H9 (cell line): Measurements from ENCODE around the gene C1orf94. TPM values are rescaled to one million over a fixed set of nuclear protein-coding genes. Genes with fewer than 3 reads are reported as not detected.

Experiments
- DNase-seq: peaks from one replicate; pipeline ENCODE4 v3.0.0-alpha.2; 2017
- H2AFZ ChIP-seq: one replicate; pipeline ENCODE4 v1.6.1; 2013; ENCODE audit warnings: mild to moderate bottlenecking, low read length, control low read depth, moderate library complexity
- H2AK5ac ChIP-seq: 2 replicates; pipeline ENCODE4 v1.6.1; 2013; ENCODE audit warnings: low read length, control low read depth, mixed read lengths; ENCODE audit not compliant: insufficient read length
- H2BK120ac ChIP-seq: one replicate; pipeline ENCODE4 v1.6.1; 2013; ENCODE audit warnings: low read depth, mild to moderate bottlenecking, low read length, control low read depth, inconsistent platforms; ENCODE audit not compliant: poor library complexity, severe bottlenecking
- H2BK12ac ChIP-seq: 2 replicates; pipeline ENCODE4 v1.6.1; 2013; ENCODE audit warnings: low read length, control low read depth, mixed read lengths, low read depth; ENCODE audit not compliant: insufficient read length
- H2BK15ac ChIP-seq: 2 replicates; pipeline ENCODE4 v1.6.1; 2013; ENCODE audit warnings: low read depth, low read length, control low read depth
- H2BK20ac ChIP-seq: one replicate; pipeline ENCODE4 v1.6.1; 2013; ENCODE audit warnings: low read depth, mild to moderate bottlenecking, low read length, control low read depth, inconsistent platforms; ENCODE audit not compliant: poor library complexity, severe bottlenecking
- H2BK5ac ChIP-seq: 2 replicates; pipeline ENCODE4 v1.6.1; 2013; ENCODE audit warnings: low read length, control low read depth, mixed read lengths; ENCODE audit not compliant: insufficient read length
- H3K14ac ChIP-seq: 2 replicates; pipeline ENCODE4 v1.6.1; 2013; ENCODE audit warnings: low read length, control low read depth; ENCODE audit not compliant: insufficient read depth
- H3K18ac ChIP-seq: 2 replicates; pipeline ENCODE4 v1.6.1; 2013; ENCODE audit warnings: low read depth, mild to moderate bottlenecking, mixed read lengths, low read length, control low read depth; ENCODE audit not compliant: insufficient read length
- H3K23ac ChIP-seq: 2 replicates; pipeline ENCODE4 v1.6.1; 2013; ENCODE audit warnings: low read length, control low read depth, mixed read lengths, low read depth; ENCODE audit not compliant: insufficient read length
- H3K23me2 ChIP-seq: 2 replicates; pipeline ENCODE4 v1.6.1; 2013; ENCODE audit warnings: low read depth, mild to moderate bottlenecking, mixed read lengths, low read length, control low read depth; ENCODE audit not compliant: insufficient read length, poor library complexity, severe bottlenecking
- H3K27ac ChIP-seq: 2 replicates; pipeline ENCODE4 v1.5.1; 2013; ENCODE audit warnings: low read length, control low read depth, mixed read lengths, low read depth; ENCODE audit not compliant: insufficient read length
- H3K27me3 ChIP-seq: 2 replicates; pipeline ENCODE4 v1.6.1; 2013; ENCODE audit warnings: low read length, control low read depth, inconsistent platforms; ENCODE audit not compliant: insufficient read depth
- H3K4ac ChIP-seq: 2 replicates; pipeline ENCODE4 v1.6.1; 2013; ENCODE audit warnings: low read depth, mild to moderate bottlenecking, control low read depth, inconsistent platforms, low read length, moderate library complexity
- H3K4me1 ChIP-seq: 2 replicates; pipeline ENCODE4 v1.6.1; 2013; ENCODE audit warnings: low read length, control low read depth, inconsistent platforms; ENCODE audit not compliant: insufficient read depth
- H3K4me2 ChIP-seq: 2 replicates; pipeline ENCODE4 v1.6.1; 2013; ENCODE audit warnings: low read length, control low read depth, mixed read lengths; ENCODE audit not compliant: insufficient read length, insufficient read depth
- H3K56ac ChIP-seq: 2 replicates; pipeline ENCODE4 v1.6.1; 2013; ENCODE audit warnings: low read depth, mild to moderate bottlenecking, mixed read lengths, low read length, control low read depth; ENCODE audit not compliant: insufficient read length
- H3K79me1 ChIP-seq: 2 replicates; pipeline ENCODE4 v1.6.1; 2013; ENCODE audit warnings: low read depth, mild to moderate bottlenecking, moderate library complexity, low read length, control low read depth, inconsistent platforms; ENCODE audit not compliant: insufficient read depth, poor library complexity, severe bottlenecking
- H3K79me2 ChIP-seq: 2 replicates; pipeline ENCODE4 v1.6.1; 2013; ENCODE audit warnings: low read length, control low read depth, inconsistent platforms; ENCODE audit not compliant: insufficient read depth
- H3K9ac ChIP-seq: 2 replicates; pipeline ENCODE4 v1.6.1; 2013; ENCODE audit warnings: low read length, control low read depth, mixed read lengths; ENCODE audit not compliant: insufficient read length; ENCODE audit errors: extremely low read depth
- H3K9me3 ChIP-seq: one replicate; pipeline ENCODE4 v1.6.1; 2013; ENCODE audit warnings: low read depth, low read length, inconsistent platforms; ENCODE audit not compliant: control insufficient read depth
- H3T11ph ChIP-seq: one replicate; pipeline ENCODE4 v1.6.1; 2013; ENCODE audit warnings: mild to moderate bottlenecking, low read length, control low read depth, inconsistent platforms
- H4K20me1 ChIP-seq: one replicate; pipeline ENCODE4 v1.6.1; 2013; ENCODE audit not compliant: control insufficient read depth, insufficient read length, insufficient read depth
- H4K5ac ChIP-seq: 2 replicates; pipeline ENCODE4 v1.6.1; 2013; ENCODE audit warnings: low read depth, mild to moderate bottlenecking, mixed read lengths, low read length, control low read depth; ENCODE audit not compliant: insufficient read length
- H4K8ac ChIP-seq: replicated peaks from 2 replicates; pipeline ENCODE4 v1.6.1; 2013; ENCODE audit warnings: low read length, control low read depth, mixed read lengths, low read depth; ENCODE audit not compliant: insufficient read length
- H4K91ac ChIP-seq: 2 replicates; pipeline ENCODE4 v1.6.1; 2013; ENCODE audit warnings: low read depth, mild to moderate bottlenecking, moderate library complexity, mixed read lengths, low read length, control low read depth; ENCODE audit not compliant: insufficient read length
- H3K27ac Mint-ChIP-seq, 3 experiments: 2 replicates in 2 of 3; 3 replicates in 1 of 3; pipeline ENCODE4 v1.8.0; 2020 to 2021; ENCODE audit warnings: mixed read lengths in 3 of 3, mild to moderate bottlenecking in 1 of 3, moderate library complexity in 1 of 3
- H3K27me3 Mint-ChIP-seq: 2 replicates; pipeline ENCODE4 v1.8.0; 2021; ENCODE audit warnings: low read depth, mild to moderate bottlenecking, moderate library complexity, mixed read lengths
- H3K36me3 Mint-ChIP-seq, 3 experiments: 2 replicates in 2 of 3; 3 replicates in 1 of 3; pipeline ENCODE4 v1.8.0; 2020 to 2021; ENCODE audit warnings: low read depth in 3 of 3, mixed read lengths in 3 of 3; ENCODE audit not compliant: insufficient read depth in 1 of 3
- H3K4me1 Mint-ChIP-seq, 2 experiments: 2 replicates each; pipeline ENCODE4 v1.8.0; 2020; ENCODE audit warnings: mixed read lengths in 2 of 2
- H3K4me3 Mint-ChIP-seq, 2 experiments: 2 replicates in 1 of 2; 3 replicates in 1 of 2; pipeline ENCODE4 v1.8.0; 2020 to 2021; ENCODE audit warnings: mild to moderate bottlenecking in 2 of 2, mixed read lengths in 2 of 2, moderate library complexity in 1 of 2
- H3K9me3 Mint-ChIP-seq, 2 experiments: 2 replicates in 1 of 2; 3 replicates in 1 of 2; pipeline ENCODE4 v1.8.0; 2020; ENCODE audit warnings: mild to moderate bottlenecking in 2 of 2, mixed read lengths in 2 of 2, moderate library complexity in 1 of 2
- WGBS: extraction: QIAGEN DNeasy Blood & Tissue Kit; methylation state at CpG from one replicate; pipeline ENCODE4 v1.1.7; 2013; ENCODE audit warnings: missing lambda C conversion rate, low lambda C conversion rate, mixed read lengths; ENCODE audit not compliant: insufficient read length; ENCODE audit errors: extremely low coverage; 5-methylcytosine and 5-hydroxymethylcytosine counted together
- total RNA-seq: library from RNA; stranded (reverse); gene quantifications from 2 replicates; pipeline ENCODE4 v1.2.1, GENCODE V29; 2021
- TF ChIP-seq, protein P1 (sequence below): fragments of 200-600 bp; sonication (generic); conservative IDR thresholded peaks from 3 replicates; pipeline ENCODE4 v1.8.0; 2021; ENCODE audit warnings: antibody characterized with exemption, mild to moderate bottlenecking

C1orf94 gene
- total RNA-seq, 1 experiment from 2014 or later = 0.98 TPM

DNA sequence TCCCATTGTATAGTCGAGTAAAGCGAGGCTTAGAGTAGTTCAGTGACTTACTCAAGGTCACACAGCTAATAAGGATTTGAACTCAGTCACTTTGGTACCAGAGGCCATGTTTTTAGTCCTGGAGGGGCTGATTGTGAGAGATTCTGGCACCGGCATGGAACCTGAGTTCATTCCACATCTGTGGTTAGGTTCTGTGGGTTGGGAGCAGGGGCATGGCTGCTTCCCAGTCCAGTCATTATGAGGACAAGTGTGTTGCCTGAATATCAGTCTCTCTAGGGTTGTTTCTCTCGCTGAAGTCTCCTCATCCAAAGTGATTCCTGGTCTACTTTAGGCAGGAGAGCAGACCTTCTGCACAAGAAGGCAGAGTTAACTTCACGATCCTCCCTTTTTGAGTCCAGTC lies 90.6 kb downstream of the C1orf94 start:
- Histone ChIP-seq H3K4me1 (peaks cover 2% of the 10 kb centered on the region; the same call in 1 of the 2 replicates), H2BK20ac (no peak overlapping the region), H2BK15ac (no peak overlapping the region), H3K23me2 (no peaks in the 10 kb centered on the region), H3K79me2 (no peaks in the 10 kb centered on the region), H3K23ac (no peak overlapping the region), H3K56ac (no peak overlapping the region), H3K18ac (no peak overlapping the region), H3K79me1 (no peaks in the 10 kb centered on the region), H3K4me2 (no peak overlapping the region), H3K9me3 (no peaks in the 10 kb centered on the region), H2BK120ac (no peak overlapping the region), H2BK12ac (no peak overlapping the region), H3K27ac (no peak overlapping the region), H4K91ac (no peak overlapping the region), H3K14ac (no peak overlapping the region), H2AK5ac (no peak overlapping the region), H3K27me3 (no peaks in the 10 kb centered on the region), H3K4ac (no peak overlapping the region), H4K5ac (no peak overlapping the region), H4K8ac (no peak overlapping the region), H2BK5ac (no peak overlapping the region), H4K20me1 (no peaks in the 10 kb centered on the region), H3K9ac (no peak overlapping the region), H3T11ph (no peak overlapping the region), H2AFZ (no peak overlapping the region)
- no peak overlapping the region for H3K4me3 Mint-ChIP-seq
- peaks cover 34% of the 10 kb centered on the region for H3K27me3 Mint-ChIP-seq
- no CpG with 5 or more reads among the region's 5 CpGs for WGBS
- no peaks in the 10 kb centered on the region for H3K36me3 Mint-ChIP-seq
- peaks cover 7 to 17% of the 10 kb centered on the region in 2 experiments for H3K4me1 Mint-ChIP-seq
- H3K27ac Mint-ChIP-seq = no peak overlapping the region
- no peak for DNase-seq
- TF ChIP-seq, protein P1, sequence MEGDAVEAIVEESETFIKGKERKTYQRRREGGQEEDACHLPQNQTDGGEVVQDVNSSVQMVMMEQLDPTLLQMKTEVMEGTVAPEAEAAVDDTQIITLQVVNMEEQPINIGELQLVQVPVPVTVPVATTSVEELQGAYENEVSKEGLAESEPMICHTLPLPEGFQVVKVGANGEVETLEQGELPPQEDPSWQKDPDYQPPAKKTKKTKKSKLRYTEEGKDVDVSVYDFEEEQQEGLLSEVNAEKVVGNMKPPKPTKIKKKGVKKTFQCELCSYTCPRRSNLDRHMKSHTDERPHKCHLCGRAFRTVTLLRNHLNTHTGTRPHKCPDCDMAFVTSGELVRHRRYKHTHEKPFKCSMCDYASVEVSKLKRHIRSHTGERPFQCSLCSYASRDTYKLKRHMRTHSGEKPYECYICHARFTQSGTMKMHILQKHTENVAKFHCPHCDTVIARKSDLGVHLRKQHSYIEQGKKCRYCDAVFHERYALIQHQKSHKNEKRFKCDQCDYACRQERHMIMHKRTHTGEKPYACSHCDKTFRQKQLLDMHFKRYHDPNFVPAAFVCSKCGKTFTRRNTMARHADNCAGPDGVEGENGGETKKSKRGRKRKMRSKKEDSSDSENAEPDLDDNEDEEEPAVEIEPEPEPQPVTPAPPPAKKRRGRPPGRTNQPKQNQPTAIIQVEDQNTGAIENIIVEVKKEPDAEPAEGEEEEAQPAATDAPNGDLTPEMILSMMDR = no peak
- H3K9me3 Mint-ChIP-seq = no peaks in the 10 kb centered on the region
